Measurements from ENCODE around the gene FANCI.

Gene FANCI

DNA sequence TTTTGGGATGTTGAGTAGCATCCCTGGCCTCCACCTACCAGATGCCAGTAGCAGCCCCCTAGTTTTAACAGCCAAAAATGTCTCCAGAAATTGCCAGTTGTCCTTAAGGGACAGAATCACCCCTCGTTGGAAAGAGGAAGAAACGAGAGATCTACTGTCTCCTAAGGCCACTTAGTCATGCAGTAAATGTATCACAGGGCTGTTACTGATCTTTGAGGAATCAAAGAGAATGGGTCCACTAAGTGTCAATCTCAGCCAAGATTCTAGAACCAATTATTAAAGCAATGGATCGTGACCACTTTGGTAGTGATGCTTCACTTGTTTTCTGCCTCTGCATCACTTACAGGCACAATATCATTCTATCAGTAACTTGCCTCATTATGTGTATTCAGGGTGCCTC, 64.5 kb downstream of the FANCI start:
- no peak for DNase-seq

DNA sequence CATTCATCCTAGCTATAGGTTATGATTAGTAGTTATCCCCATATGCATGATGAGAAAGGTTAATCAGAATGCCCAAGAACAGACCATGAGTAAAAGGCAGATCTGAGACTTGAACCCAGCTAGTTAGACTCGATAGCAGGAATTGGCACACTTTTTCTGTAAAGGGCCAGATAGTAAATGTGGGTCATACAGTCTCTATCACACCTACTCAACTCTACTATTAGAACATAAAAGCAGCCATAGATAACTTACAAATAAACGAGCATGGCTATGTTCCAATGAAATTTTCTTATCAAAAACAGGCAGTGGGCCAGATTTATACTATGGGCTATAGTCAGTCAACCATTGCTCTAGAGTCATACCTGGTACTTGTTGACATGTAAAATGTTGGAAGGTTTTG, 66.2 kb downstream of the FANCI start:
- no peak for DNase-seq

DNA sequence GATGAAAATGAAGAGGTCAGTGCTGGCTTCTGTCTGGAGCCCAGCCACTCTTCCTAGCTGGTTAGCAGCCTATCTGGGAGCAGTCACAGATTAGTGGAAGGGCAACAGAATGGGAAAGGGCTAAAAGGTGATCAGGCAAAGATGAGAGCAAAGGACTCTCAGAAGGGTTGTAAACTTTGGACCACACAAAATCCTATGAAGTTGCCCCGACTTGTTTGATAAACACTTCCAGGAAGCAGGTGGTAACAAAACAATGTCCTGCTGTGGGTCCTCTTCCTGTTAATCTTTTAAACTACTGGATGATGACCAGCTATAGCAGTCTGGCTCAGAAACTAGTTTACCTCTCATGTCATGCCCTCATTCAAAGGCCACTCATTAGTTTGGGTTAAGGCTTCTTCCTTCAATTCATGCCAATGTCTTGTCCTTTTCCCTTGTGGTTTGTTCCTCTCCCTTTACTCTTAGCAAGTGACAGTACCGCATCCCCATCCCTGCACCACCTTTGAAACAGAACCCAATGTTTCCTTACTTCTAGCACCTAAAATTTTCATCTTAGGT, 71.7 kb downstream of the FANCI start:
- DNase-seq: no peak

DNA sequence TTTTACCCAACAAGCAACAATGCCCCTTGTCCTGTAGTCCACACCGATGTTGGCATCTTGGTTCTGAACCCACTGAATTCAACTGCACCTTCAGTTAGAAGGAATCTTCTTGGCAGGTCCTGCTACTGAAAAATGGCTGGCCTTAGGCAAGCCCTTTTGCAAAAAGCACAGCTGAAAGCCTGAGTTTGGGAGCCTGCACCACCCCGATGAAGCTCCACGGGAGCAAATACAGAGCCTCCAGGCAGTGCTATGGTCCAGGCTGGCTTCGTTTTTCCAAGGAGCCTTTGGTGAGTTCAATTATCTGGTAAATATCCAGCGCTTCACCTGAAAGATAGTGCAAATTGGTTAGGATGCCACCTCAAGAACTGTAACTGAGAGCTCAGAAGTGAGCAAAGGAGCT, 72.7 kb downstream of the FANCI start:
- no peak for DNase-seq

DNA sequence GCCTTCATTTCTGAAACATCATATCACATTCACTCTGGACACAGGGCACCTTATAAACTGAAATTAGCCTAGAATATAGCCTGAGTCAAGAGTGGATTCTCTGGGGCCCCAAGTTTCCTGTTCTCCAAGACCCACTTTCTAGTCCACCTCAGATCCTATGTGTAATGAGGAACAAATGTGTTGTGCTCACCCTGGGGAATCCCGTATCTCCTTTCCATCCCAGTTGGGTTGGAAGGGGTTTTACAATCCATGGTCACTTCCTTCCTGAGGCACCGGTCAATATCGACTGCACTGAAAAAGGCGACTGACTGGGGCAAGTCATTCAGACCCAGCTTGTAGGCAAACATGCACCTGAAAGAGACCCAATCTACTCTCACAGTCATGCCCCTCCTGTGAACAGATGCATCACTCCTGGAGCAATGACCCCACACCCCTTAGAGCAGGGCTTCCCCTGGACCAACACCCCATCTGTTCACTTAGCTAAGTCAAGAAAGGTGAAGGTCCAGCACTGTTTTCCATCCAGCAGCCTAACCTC, 73.5 kb downstream of the FANCI start:
- no peak for DNase-seq

DNA sequence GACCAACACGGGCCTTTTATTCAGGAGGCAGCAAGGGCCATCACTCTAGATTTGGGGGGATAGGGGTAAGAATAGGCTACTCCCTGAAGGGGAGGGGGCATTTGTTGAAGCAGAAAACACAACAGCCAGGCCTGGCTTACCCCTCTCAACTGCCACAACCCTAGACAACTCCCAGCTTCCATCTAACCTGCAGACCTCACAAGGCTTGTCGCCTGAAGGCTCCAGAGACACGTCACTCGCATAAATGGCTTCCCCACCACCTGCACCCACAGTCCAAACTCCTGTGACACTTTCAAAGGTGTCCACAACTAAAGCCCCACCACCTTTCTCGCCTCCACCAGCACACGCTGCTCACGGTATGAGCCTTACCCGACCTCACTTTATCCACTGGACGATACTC, 75.9 kb downstream of the FANCI start:
- DNase-seq: no peak

DNA sequence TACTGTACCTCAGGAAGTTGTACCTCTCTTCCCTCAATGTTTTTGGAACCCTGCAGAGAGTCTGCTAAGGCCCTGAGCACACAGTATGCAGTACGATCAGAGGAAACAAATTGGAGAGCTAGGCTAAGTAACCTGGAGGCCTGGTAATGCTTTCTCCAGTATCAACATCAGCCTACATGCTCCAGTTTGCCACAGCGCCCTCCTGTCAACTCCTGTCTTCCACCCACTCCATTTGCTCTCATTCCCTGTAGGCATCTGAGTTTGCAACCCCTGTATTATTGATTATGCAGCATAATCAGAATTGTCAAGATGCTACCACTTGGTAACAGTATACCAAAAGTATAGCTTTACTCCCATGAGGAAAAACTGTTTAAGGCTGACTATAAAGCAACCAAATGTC, 76.4 kb downstream of the FANCI start:
- no peak for DNase-seq

DNA sequence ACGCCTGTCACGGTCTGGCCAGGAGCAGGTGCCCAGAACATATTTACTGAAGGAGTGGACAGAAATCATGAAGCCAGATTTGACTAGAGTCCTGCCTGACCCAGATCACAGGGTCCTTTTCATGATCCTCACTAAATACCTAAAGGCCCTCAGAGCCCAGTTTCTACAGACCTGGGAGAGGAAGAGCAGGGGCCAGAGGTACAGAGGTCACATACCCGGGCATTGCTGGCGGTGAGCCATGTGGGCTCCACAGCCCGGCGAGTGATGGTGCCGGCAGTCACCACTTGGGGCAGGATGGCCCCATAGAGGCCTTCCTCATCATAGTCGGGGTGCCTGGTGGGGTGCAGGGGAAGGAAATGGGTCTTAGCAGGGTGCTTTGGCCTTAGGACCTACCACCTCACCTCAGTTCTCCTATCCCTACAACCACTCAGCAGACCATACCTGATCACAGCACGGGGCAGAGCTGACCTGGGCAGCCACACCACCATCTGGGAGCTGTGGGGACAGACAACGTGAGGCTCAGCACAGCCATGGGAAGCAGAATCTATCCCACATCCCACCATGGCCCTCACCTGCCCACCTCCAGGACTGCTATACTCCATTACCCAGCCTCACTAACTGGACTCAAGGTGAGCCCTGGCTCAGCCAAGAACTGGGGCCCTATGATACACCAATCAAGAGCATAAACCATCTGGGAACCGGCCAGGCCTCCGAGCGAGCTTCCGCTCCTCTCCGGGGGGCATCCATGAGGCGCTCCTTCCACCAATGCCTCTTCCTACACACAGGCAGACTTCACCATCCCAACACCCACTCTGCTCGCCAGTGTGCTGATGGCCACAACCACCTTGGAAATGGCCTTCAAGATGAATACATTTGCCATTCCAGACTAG, 78.0 kb downstream of the FANCI start:
- no peak for DNase-seq

DNA sequence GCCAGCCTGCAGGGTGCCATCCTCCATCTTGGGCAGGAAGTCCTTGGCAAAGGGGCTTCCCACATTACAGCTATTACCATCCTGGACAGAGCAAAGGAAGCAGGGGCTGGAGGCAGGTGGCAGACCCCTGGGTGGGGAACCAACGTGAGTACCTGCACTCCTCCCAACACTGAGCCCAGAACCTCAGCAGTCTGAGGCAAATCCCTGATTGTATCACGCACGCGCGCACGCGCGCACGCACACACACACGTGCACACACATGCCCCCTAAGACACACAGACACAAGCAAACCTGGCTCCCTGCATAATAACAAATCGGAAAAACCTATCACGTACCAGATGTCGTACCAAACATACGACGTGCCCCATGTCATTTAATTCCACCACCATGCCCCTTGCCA, 79.0 kb downstream of the FANCI start:
- no peak for DNase-seq

DNA sequence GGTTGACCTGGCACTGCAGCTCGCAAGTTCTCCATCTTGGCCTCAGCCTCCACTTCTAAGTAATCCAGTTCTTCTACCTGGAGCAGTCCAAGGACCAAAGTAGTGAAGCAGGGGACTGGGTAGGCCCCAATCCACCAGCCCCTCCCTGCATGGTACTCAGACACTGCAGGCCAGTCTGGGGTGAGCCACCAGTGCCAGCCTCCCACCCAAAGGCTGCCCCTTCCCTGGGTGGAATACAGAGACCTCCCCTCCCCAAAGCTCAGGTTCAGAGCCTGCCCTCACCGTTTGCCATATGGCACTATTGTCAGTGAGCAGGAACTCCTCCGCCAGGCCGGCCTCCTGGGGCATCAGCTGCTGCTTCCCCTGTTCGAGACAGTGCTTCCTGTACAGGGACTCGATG, 80.0 kb downstream of the FANCI start:
- DNase-seq: no peak

DNA sequence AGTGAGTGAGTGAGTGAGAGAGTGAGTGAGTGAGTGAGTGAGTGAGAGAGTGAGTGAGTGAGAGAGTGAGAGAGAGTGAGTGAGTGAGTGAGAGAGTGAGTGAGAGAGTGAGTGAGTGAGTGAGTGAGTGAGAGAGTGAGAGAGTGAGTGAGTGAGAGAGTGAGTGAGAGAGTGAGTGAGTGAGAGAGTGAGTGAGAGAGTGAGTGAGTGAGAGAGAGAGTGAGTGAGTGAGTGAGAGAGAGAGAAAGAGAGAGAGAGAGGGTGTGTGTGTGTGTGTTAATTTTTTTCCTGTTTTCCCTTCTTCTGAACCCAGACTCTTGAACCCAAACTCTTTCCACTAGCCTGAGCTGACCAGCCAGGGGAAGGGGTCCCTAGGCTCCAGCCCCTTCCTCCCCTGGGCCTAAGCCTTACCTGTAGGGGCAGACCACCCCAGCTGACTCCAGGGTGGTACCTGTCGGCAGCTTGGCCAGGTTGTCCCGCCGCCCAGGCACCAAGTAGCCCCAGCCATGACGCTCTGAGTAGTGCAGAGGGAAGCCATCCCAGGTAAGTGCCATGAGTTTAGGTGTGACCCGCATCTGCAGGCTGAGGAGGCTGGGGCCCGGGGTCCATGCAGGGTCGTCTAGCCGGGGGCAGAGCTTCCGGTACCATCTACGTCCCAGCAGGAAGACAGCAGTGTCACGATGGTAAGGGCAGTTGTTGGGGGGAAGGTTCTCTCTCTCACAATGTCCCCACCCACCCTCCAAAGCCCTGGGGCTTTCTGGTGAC, 81.4 kb downstream of the FANCI start:
- DNase-seq: no peak

DNA sequence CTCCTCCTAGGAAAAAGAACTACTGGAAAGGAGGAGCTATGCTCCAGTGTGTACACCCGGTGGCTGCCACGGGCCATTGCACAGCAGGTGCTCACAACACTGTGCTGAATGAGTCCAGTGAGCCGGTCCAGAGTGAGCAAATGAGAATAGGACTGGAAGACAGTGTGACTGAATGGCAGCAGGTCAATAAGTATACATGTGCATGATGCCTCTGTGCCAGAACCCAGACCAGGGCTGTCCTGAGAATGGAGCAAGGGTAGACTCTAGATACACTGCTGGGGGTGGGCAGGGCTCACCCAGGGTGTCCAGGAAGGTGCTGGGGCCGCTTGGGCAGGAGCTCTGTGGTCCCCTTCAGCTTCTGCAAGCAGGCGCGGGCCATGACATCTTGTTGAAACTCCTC, 82.5 kb downstream of the FANCI start:
- no peak for DNase-seq

DNA sequence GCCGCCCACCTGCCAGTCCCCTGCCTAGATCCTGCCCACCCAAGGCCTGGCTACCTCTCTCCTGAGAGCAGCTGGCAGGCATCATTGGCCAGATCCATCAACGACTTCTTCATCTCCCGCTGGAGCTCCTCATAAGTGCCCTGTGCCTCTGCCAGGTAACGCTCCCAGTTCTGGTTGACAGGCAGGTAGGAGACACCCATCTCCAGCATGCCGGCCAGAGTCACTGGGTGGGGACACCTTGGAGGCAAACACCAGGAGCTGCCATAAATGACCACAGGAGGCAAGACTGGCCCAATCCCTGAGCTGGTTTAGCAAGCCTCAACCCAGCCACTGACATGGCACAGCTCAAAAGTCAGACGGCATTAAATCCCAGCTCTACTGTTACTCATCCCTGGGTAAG, 83.3 kb downstream of the FANCI start:
- no peak for DNase-seq

DNA sequence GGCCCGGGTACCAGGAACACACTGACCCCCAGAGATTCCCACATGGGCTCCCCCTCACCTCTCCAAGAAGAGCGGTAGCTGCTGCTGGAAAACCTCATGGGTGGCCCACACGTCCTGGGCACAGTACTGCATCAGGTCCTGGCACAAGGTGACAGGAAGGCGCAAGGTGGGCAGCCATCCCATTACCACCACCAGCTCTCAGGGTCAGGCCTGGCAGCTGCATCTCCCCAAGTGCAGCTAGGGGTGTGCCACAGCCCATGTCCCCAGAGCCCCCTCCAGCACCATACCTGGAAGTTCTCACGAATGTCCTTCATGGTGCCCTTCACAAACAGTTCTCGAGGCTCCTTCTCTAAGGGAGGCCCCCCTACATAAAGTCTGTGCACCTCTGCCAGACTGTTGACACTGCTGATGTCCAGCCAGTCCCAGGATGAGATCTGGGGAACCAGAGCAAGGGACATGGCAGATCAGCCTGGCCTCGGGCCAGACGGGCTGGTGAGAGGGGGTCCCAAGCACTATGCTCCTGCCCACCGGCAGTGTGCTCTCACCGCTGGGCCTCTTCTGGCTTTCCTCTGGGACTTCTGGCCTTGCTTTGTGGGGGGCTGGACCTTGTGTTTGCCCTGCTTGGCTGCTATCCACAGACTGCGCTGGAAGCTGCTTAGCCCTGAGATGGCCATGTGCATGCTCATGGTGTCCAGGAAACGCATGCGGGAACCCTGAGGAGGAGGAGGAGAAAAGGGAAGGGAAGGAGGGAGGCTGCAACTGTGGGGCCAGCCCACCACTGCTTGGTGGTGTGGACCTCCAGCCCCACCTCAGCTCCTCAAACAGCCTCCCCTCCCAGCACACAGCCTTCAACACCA, 84.8 kb downstream of the FANCI start:
- no peak for DNase-seq

DNA sequence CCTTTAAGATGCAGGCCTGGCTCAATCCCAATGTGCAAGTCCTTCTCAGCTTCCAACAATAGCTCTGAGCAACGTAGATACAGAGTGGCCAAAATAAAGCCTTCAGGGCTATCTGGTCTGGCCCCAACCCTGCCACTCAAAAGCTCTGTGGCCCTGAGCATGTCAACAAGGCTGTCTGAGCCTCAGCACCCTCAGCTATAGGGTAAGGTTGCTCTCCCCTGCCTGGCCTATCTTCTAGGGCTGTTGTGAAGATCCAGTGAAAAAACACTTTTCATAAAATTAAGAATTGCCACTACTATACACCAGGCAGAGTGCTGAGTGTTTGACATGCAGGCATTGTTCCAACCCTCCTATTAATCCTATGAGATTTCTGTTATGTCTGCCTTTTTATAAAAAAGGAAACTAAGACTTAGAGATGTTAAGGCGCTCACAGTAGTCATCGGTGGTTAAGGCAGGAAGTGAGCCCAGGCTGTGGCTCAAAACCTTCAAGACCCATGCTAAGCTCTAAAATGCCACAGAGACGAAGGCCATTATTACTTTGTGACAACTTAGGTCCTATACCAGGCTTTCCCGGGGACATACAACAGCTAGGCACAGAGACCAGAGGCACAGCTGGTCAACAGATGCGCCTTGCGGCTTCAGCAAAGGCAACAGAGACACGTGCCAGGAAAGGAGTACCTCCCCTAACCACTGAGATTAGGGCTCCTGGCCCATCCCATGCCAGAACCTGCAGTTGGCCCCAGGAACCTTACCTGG, 85.7 kb downstream of the FANCI start:
- no peak for DNase-seq

DNA sequence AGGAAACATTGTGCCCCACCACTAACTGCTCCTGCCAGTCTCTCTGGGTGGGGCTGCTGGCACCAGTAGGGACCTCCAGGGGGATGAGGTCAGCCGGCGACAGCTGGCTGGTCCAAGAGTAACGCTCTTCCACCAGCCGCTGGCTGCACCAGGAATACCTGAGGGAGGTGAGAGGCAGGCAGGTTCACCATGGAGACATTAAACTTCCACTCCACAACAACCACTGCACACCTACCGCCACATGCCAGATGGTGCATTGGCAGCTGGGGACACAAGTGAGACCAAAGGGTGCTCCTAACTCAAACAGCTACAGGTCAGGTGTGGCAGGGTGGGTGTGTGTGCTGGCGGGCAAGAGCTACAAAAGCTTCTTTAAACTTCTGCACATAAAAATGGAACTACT, 86.3 kb downstream of the FANCI start:
- no peak for DNase-seq

DNA sequence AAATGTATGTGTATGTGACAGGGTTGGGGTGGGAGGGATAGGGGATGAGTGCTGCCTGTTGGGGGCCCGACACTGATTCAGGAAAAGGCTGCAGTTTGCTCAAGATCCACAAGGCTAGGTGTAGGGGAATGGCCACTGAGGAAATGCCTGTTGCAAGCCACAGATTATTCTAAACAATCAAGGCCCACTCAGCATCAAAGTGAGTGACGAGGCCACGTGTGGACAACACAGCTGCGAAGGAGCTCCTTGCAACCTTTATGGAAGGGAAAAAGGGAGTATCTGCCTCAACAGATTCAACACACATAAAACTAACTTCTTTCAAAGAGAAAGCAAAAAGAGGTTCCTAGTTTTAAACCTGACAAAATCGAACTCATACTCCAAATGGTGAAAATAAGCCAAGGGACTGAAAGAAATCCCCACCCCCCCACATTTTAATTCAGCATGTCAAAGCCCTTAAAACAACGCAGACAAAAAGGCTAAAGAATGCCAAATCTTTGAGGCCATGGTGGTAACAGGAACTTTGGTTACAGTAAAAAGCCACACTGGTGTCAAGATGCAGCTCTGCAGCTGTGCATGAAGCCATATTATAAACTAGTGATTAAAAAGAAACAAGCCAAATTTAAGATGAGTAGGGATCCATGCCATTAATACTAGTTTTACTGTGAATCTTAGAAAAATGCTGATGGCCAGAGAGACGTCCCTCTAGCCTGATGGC, 87.3 kb downstream of the FANCI start:
- no peak for DNase-seq

DNA sequence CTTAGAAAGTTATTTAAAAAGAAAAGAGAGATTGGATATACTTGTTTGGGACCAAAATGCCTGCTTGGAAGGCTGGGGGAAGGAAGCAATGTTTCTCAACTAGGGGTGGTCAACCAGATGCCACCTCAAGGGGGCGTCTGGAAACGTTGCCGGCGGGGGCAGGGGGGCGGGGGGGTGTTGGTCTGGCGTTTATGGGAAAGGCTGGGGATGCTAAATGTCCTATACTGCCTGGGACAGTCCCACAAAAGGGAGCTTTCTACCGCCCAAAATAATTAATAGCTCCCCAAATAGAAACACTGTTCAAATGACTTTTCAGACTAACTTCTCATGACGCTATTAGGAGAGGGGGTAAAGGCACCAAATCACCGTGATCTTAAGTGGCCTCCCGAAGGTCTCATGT, 88.7 kb downstream of the FANCI start:
- no peak for DNase-seq

DNA sequence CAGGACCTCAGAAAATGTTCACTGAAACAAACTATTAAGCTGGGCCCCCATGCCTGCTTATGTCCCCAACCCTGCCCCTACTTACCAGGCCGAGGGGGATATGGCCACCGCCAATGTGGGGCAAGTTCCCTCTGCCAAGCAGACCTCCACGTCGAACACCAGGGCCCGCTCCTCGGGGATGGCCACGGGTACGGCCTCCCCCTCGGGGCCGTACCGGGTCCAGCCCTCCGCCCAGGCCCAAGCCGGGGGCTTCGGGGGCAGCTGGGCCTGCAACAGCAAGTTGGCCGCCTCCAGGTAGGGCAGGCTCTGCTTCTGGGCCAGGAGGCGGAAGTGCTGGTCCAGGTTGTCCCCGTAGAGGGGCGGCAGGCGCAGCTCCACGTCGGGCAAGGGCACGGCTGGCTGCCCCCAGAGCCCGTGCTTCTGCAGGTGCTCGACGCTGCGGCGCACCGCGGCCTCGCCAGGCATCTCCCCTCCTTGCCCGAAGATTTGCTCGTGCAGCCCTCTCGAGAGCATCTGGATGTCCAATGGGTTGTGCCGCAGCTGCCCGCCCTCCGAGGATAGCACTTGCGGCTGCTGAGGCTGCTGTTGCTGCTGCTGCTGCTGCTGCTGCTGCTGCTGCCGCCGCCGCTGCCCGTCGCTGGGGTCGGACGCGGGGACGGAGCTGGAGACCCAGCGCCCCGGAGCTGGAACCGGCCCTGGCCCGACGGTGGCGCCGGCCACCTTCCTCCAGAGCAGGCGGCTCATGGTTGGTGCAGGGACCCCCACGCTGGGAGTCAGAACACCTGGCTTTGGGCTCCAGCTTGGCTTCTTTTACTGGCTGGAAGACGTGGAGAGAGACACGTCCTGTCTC, 89.5 kb downstream of the FANCI start:
- no peak for DNase-seq

DNA sequence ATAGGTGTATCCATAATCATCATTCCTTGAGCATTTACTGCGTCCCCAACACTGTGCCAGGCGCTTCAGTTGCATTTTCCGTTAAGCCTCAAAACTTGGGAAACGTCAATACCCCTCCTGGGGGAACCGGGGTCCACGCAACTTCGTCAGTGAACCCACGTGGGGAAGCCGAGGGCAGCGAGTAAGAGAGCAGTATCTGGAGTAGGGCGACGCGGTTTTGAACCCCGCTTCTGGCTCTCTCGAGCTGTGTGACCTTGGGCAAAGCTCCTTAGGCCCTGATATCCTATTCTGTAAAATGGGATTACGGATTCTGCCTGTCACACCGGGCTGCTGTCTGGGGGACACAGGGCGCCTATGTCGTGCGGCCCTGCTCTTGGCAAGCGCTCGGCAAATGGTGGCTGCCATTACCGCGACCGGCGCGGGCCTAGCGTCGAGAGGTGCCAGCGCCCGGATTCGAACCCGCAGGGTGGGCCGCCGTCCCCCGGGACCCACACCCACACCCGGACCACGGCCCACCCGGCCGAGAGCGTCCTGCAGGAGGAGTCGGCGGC, 90.3 kb downstream of the FANCI start:
- DNase-seq: no peak
